OCI-LY1 (cell line): Measurements from ENCODE around the gene STAG1.

Source experiments
- H2AFZ ChIP-seq: fragments of 200-600 bp; sonication (generic), shearing (Covaris generic); 2 replicates; pipeline ENCODE4 v1.6.0; 2014; ENCODE audit warnings: antibody characterized with exemption, mild to moderate bottlenecking, low read length
- H3F3A ChIP-seq: fragments of 200-600 bp; sonication (generic), shearing (Covaris generic); 2 replicates; pipeline ENCODE4 v1.6.0; 2014; ENCODE audit warnings: mild to moderate bottlenecking, antibody characterized with exemption, low read length, moderate library complexity; ENCODE audit not compliant: insufficient read depth
- H3K27ac ChIP-seq: fragments of 200-600 bp; sonication (generic); 2 replicates; pipeline ENCODE4 v1.5.1; 2014; ENCODE audit warnings: low read length, mixed run types, mild to moderate bottlenecking, low read depth; ENCODE audit not compliant: poor library complexity, severe bottlenecking
- H3K27me3 ChIP-seq: fragments of 200-600 bp; sonication (generic); 2 replicates; pipeline ENCODE4 v1.6.0; 2014; ENCODE audit warnings: antibody characterized with exemption, mild to moderate bottlenecking, low read length, moderate library complexity; ENCODE audit not compliant: insufficient read depth
- H3K36me3 ChIP-seq: fragments of 200-600 bp; sonication (generic); 2 replicates; pipeline ENCODE4 v1.6.1; 2014; ENCODE audit warnings: mild to moderate bottlenecking, antibody characterized with exemption, low read length, moderate library complexity, mixed read lengths; ENCODE audit not compliant: insufficient read depth
- H3K4me1 ChIP-seq: fragments of 200-600 bp; sonication (generic); 2 replicates; pipeline ENCODE4 v1.5.1; 2014; ENCODE audit warnings: mild to moderate bottlenecking, low read length, moderate library complexity; ENCODE audit not compliant: insufficient read depth, severe bottlenecking
- H3K4me2 ChIP-seq: fragments of 200-600 bp; sonication (generic), shearing (Covaris generic); 2 replicates; pipeline ENCODE4 v1.6.1; 2014; ENCODE audit warnings: low read length
- H3K4me3 ChIP-seq: fragments of 200-600 bp; sonication (generic); 2 replicates; pipeline ENCODE4 v1.5.1; 2014; ENCODE audit warnings: low read length, low read depth, mild to moderate bottlenecking, mixed read lengths; ENCODE audit not compliant: poor library complexity, severe bottlenecking
- H3K79me2 ChIP-seq: fragments of 200-600 bp; shearing (Covaris generic); 2 replicates; pipeline ENCODE4 v1.6.1; 2016; ENCODE audit warnings: mixed run types, low read length, mixed read lengths; ENCODE audit not compliant: insufficient read depth
- H3K9ac ChIP-seq: fragments of 200-600 bp; sonication (generic), shearing (Covaris generic); 2 replicates; pipeline ENCODE4 v1.6.1; 2014; ENCODE audit warnings: mild to moderate bottlenecking, low read length, mixed read lengths
- H3K9me2 ChIP-seq: fragments of 200-600 bp; sonication (generic), shearing (Covaris generic); 2 replicates; pipeline ENCODE4 v1.6.1; 2014; ENCODE audit warnings: low read depth, mild to moderate bottlenecking, low read length, mixed read lengths
- H3K9me3 ChIP-seq: fragments of 200-600 bp; shearing (Covaris generic); 2 replicates; pipeline ENCODE4 v1.6.1; 2014; ENCODE audit warnings: low read length, mixed read lengths
- H4K20me1 ChIP-seq: fragments of 200-600 bp; sonication (generic), shearing (Covaris generic); 2 replicates; pipeline ENCODE4 v1.6.0; 2016; ENCODE audit warnings: mild to moderate bottlenecking, low read length; ENCODE audit not compliant: insufficient read depth
- EZH2 ChIP-seq: fragments of 200-600 bp; sonication (generic), shearing (Covaris generic); IDR thresholded peaks from 2 replicates; pipeline ENCODE4 v1.8.0; 2017; ENCODE audit warnings: borderline replicate concordance, mixed run types, mild to moderate bottlenecking, antibody characterized with exemption, low read length, moderate library complexity, mixed read lengths
- TF ChIP-seq, protein P1 (sequence below): fragments of 200-600 bp; sonication (generic), shearing (Covaris generic); IDR thresholded peaks from 2 replicates; pipeline ENCODE4 v1.5.1; 2017; ENCODE audit warnings: mild to moderate bottlenecking, antibody characterized with exemption, low read length, moderate library complexity, mixed read lengths

The STAG1 gene

DNA sequence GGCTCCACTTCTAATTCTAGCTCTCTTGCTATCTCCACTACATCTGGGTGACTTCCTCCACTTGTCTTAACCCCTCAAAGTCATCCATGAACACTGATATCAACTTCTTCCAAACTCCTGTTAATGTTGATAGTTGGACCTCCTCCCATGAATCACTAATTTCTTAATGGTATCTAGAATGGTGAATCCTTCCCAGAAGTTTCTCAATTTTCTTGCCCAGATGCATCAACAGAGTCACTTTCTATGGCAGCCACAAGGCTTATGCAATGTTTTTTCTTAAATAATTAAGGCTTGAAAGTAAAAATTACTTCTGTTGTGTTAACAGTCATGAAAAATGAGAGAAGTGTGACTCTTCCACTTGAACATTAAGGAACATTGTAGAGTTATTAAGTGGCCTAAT is 337.7 kb downstream of the STAG1 start:
- Histone ChIP-seq H2AFZ (no peak overlapping the region), H3K9me2 (no peaks in the 10 kb centered on the region; the same call in 1 of the 2 replicates), H3K9ac (no peak overlapping the region), H3K79me2 (no peaks in the 10 kb centered on the region), H3K4me1 (no peaks in the 10 kb centered on the region), H3K9me3 (no peaks in the 10 kb centered on the region), H3K4me3 (no peak overlapping the region), H4K20me1 (no peaks in the 10 kb centered on the region), H3K4me2 (no peak overlapping the region), H3F3A (no peaks in the 10 kb centered on the region), H3K36me3 (peaks cover 8% of the 10 kb centered on the region; the same call in 1 of the 2 replicates), H3K27me3 (no peaks in the 10 kb centered on the region), H3K27ac (no peak overlapping the region)
- TF ChIP-seq, protein P1, sequence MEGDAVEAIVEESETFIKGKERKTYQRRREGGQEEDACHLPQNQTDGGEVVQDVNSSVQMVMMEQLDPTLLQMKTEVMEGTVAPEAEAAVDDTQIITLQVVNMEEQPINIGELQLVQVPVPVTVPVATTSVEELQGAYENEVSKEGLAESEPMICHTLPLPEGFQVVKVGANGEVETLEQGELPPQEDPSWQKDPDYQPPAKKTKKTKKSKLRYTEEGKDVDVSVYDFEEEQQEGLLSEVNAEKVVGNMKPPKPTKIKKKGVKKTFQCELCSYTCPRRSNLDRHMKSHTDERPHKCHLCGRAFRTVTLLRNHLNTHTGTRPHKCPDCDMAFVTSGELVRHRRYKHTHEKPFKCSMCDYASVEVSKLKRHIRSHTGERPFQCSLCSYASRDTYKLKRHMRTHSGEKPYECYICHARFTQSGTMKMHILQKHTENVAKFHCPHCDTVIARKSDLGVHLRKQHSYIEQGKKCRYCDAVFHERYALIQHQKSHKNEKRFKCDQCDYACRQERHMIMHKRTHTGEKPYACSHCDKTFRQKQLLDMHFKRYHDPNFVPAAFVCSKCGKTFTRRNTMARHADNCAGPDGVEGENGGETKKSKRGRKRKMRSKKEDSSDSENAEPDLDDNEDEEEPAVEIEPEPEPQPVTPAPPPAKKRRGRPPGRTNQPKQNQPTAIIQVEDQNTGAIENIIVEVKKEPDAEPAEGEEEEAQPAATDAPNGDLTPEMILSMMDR, result no peak
- no peak for TF ChIP-seq EZH2

DNA sequence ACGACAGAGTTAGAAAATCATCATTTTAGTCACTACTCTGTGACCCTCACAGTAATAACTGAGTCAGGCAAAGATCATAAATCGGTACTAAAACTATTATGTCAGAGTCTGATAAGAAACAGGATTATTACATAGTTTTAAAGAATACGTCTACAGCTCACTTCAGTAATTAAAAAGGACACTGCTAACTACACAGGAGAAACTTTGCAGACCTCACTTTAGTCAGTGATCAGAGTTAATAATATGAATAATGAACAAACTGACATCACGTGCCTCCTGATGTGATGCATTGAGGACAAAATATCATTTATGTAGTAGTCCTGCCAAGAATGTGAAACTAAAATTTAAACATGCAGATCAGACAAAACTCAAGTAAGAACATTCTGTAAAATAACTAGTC is 339.9 kb downstream of the STAG1 start:
- no peaks in the 10 kb centered on the region for H4K20me1 ChIP-seq
- H3K27ac ChIP-seq, result no peak overlapping the region
- H3K27me3 ChIP-seq, result no peaks in the 10 kb centered on the region
- no peaks in the 10 kb centered on the region for H3K9me3 ChIP-seq
- H2AFZ ChIP-seq, result no peak overlapping the region
- H3K9ac ChIP-seq, result no peak overlapping the region
- no peaks in the 10 kb centered on the region for H3K4me1 ChIP-seq
- peaks cover 2% of the 10 kb centered on the region; the same call in 1 of the 2 replicates for H3K36me3 ChIP-seq
- no peak overlapping the region for H3K4me2 ChIP-seq
- no peaks in the 10 kb centered on the region for H3K79me2 ChIP-seq
- H3K9me2 ChIP-seq, result no peaks in the 10 kb centered on the region; the same call in 1 of the 2 replicates
- no peaks in the 10 kb centered on the region for H3F3A ChIP-seq
- no peak overlapping the region for H3K4me3 ChIP-seq
- TF ChIP-seq, protein P1, result no peak
- no peak for TF ChIP-seq EZH2

DNA sequence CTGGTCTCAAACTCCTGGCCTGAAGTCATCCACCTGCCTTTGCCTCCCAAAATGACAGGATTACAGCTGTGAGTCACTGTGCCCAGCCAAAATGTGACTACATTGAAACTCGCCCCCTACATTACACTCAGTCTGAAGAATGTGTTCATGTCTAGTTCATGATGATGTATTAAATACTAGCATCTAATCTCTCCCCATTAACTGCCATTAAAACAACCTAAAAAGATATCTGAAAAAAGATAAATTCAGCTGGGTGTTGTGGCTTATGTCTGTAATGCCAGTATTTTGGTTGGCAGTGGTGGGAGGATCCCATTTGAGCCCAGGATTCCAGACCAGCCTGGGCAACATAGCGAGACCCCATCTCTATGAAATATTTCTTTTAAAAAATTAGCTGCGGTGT is 342.6 kb downstream of the STAG1 start:
- H3K9me2 ChIP-seq, result no peaks in the 10 kb centered on the region; the same call in 1 of the 2 replicates
- H3K4me1 ChIP-seq, result no peaks in the 10 kb centered on the region
- no peaks in the 10 kb centered on the region for H3K27me3 ChIP-seq
- H3K79me2 ChIP-seq, result no peaks in the 10 kb centered on the region
- no peak for TF ChIP-seq EZH2
- TF ChIP-seq, protein P1, result no peak
- no peaks in the 10 kb centered on the region for H3F3A ChIP-seq
- no peaks in the 10 kb centered on the region for H3K9me3 ChIP-seq
- H4K20me1 ChIP-seq, result no peaks in the 10 kb centered on the region
- no peak overlapping the region for H3K4me2 ChIP-seq
- H3K27ac ChIP-seq, result no peak overlapping the region
- H3K36me3 ChIP-seq, result no peaks in the 10 kb centered on the region
- no peak overlapping the region for H3K9ac ChIP-seq
- no peak overlapping the region for H2AFZ ChIP-seq
- H3K4me3 ChIP-seq, result no peak overlapping the region
